ENCODE measurements around the gene SSTR4. TPM values are rescaled to one million over a fixed set of nuclear protein-coding genes. Genes with fewer than 3 reads are reported as not detected.

SSTR4 gene
- total RNA-seq, 1 donor from 2014 or later: not detected

GRCh38 chr20:23010096-23010495, 25.0 kb upstream of the SSTR4 start:
- Histone ChIP-seq H3K27ac (replicated peaks) (no peak overlapping the region), H3K9me3 (replicated peaks) (no peaks in the 10 kb centered on the region), H3K27me3 (ENCODE audit: low read depth) (peaks cover 34% of the 10 kb centered on the region), H3K36me3 (no peaks in the 10 kb centered on the region), H3K4me3 (no peak overlapping the region), H3K4me1 (peaks cover 13% of the 10 kb centered on the region)
- intact Hi-C loops (cut with micrococcal nuclease): no loop called here
- DNase-seq: no peak
- no peak for TF ChIP-seq CTCF (IDR thresholded peaks at IDR 0.05; ENCODE audit: borderline replicate concordance)

GRCh38 chr20:23011008-23011721, 23.9 kb upstream of the SSTR4 start:
- Histone ChIP-seq H3K27me3 (ENCODE audit: low read depth) (peaks cover 34% of the 10 kb centered on the region), H3K36me3 (no peaks in the 10 kb centered on the region), H3K4me1 (peaks cover 13% of the 10 kb centered on the region), H3K9me3 (replicated peaks) (no peaks in the 10 kb centered on the region), H3K4me3 (no peak overlapping the region), H3K27ac (replicated peaks) (no peak overlapping the region)
- no peak for TF ChIP-seq CTCF (IDR thresholded peaks at IDR 0.05; ENCODE audit: borderline replicate concordance)
- intact Hi-C loops (cut with micrococcal nuclease): no loop called here
- DNase-seq: no peak

GRCh38 chr20:23013429-23013828, 21.7 kb upstream of the SSTR4 start:
- Histone ChIP-seq H3K36me3 (no peaks in the 10 kb centered on the region), H3K27ac (replicated peaks) (no peak overlapping the region)
- no peak for DNase-seq

GRCh38 chr20:23017516-23017915, 17.6 kb upstream of the SSTR4 start:
- no peaks in the 10 kb centered on the region for H3K36me3 ChIP-seq
- no peak overlapping the region for H3K4me3 ChIP-seq
- no peaks in the 10 kb centered on the region for H3K9me3 ChIP-seq (replicated peaks)
- H3K27ac ChIP-seq (replicated peaks): no peak overlapping the region
- intact Hi-C loops (cut with micrococcal nuclease): no loop called here
- peaks cover 13% of the 10 kb centered on the region for H3K4me1 ChIP-seq
- no peak for DNase-seq
- TF ChIP-seq CTCF (IDR thresholded peaks at IDR 0.05; ENCODE audit: borderline replicate concordance): no peak
- peaks cover 7% of the 10 kb centered on the region for H3K27me3 ChIP-seq (ENCODE audit: low read depth)

More at GRCh38 chr20:23013429-23013828, 21.7 kb upstream of the SSTR4 start:
- Histone ChIP-seq H3K27me3 (ENCODE audit: low read depth) (peaks cover 19% of the 10 kb centered on the region), H3K9me3 (replicated peaks) (no peaks in the 10 kb centered on the region), H3K4me1 (peaks cover 13% of the 10 kb centered on the region), H3K4me3 (no peak overlapping the region)
- intact Hi-C loops (cut with micrococcal nuclease): no loop called here
- TF ChIP-seq CTCF (IDR thresholded peaks at IDR 0.05; ENCODE audit: borderline replicate concordance): no peak

GRCh38 chr20:23018432-23018831, 16.7 kb upstream of the SSTR4 start:
- Histone ChIP-seq H3K4me3 (no peak overlapping the region), H3K36me3 (no peaks in the 10 kb centered on the region), H3K4me1 (peaks cover 11% of the 10 kb centered on the region), H3K27me3 (ENCODE audit: low read depth) (peaks cover 7% of the 10 kb centered on the region), H3K27ac (replicated peaks) (no peak overlapping the region), H3K9me3 (replicated peaks) (no peaks in the 10 kb centered on the region)
- intact Hi-C loops (cut with micrococcal nuclease): no loop called here
- DNase-seq: no peak
- TF ChIP-seq CTCF (IDR thresholded peaks at IDR 0.05; ENCODE audit: borderline replicate concordance): no peak

Measured in left ventricle myocardium inferior (tissue), 1 donor.